Astrocyte (in vitro differentiated cells and primary cell): Measurements from ENCODE around the gene PPP2R2B. TPM values are rescaled to one million over a fixed set of nuclear protein-coding genes. Genes with fewer than 3 reads are reported as not detected.

Source experiments
- DNase-seq: peaks from one replicate; pipeline ENCODE4 v3.0.0-alpha.2; 2010; ENCODE audit warnings: low read depth
- FAIRE-seq: peaks from 2 replicates; lab custom pipeline; 2011; peaks lifted over from hg19 to GRCh38; lab: Jason Lieb, UNC
- H2AFZ ChIP-seq: 2 replicates; pipeline ENCODE4 v1.6.0; 2012; ENCODE audit warnings: low read depth, low read length, inconsistent platforms
- H3K27ac ChIP-seq: 2 replicates; pipeline ENCODE4 v1.5.1; 2011; ENCODE audit warnings: low read depth, low read length, inconsistent platforms
- H3K27me3 ChIP-seq: 2 replicates; pipeline ENCODE4 v1.6.0; 2011; ENCODE audit warnings: low read length, inconsistent platforms; ENCODE audit not compliant: insufficient read depth
- H3K36me3 ChIP-seq: 2 replicates; pipeline ENCODE4 v1.5.1; 2011; ENCODE audit warnings: low read length, inconsistent platforms; ENCODE audit not compliant: insufficient read depth
- H3K4me1 ChIP-seq: 2 replicates; pipeline ENCODE4 v1.5.1; 2011; ENCODE audit warnings: low read length, inconsistent platforms; ENCODE audit not compliant: insufficient read depth
- H3K4me2 ChIP-seq: 2 replicates; pipeline ENCODE4 v1.6.0; 2012; ENCODE audit warnings: low read length, inconsistent platforms
- H3K4me3 ChIP-seq: 2 replicates; pipeline ENCODE4 v1.5.1; 2011; ENCODE audit warnings: low read depth, mild to moderate bottlenecking, low read length, inconsistent platforms; ENCODE audit not compliant: insufficient read depth
- H3K79me2 ChIP-seq: 2 replicates; pipeline ENCODE4 v1.6.0; 2012; ENCODE audit warnings: mild to moderate bottlenecking, low read length, inconsistent platforms; ENCODE audit not compliant: insufficient read depth
- H3K9ac ChIP-seq: 2 replicates; pipeline ENCODE4 v1.6.0; 2012; ENCODE audit warnings: mild to moderate bottlenecking, low read length, inconsistent platforms
- H3K9me3 ChIP-seq: 2 replicates; pipeline ENCODE4 v1.5.1; 2012; ENCODE audit warnings: low read depth, mild to moderate bottlenecking, low read length, inconsistent platforms; ENCODE audit not compliant: insufficient read depth
- H4K20me1 ChIP-seq: 2 replicates; pipeline ENCODE4 v1.6.0; 2012; ENCODE audit warnings: low read length, inconsistent platforms; ENCODE audit not compliant: insufficient read depth
- H3K27ac Mint-ChIP-seq: one replicate; pipeline ENCODE4 v1.8.0; 2021; ENCODE audit warnings: mild to moderate bottlenecking, mixed read lengths; ENCODE audit not compliant: unreplicated experiment
- H3K27me3 Mint-ChIP-seq: one replicate; pipeline ENCODE4 v1.8.0; 2021; ENCODE audit warnings: low read depth, mixed read lengths; ENCODE audit not compliant: unreplicated experiment
- H3K36me3 Mint-ChIP-seq: one replicate; pipeline ENCODE4 v1.8.0; 2021; ENCODE audit warnings: low read depth, mixed read lengths; ENCODE audit not compliant: unreplicated experiment
- H3K4me1 Mint-ChIP-seq: one replicate; pipeline ENCODE4 v1.8.0; 2021; ENCODE audit warnings: low read depth, mixed read lengths; ENCODE audit not compliant: unreplicated experiment
- H3K4me3 Mint-ChIP-seq: one replicate; pipeline ENCODE4 v1.8.0; 2021; ENCODE audit warnings: mild to moderate bottlenecking, moderate library complexity, mixed read lengths; ENCODE audit not compliant: unreplicated experiment
- H3K9me3 Mint-ChIP-seq: one replicate; pipeline ENCODE4 v1.8.0; 2021; ENCODE audit warnings: mild to moderate bottlenecking, mixed read lengths; ENCODE audit not compliant: unreplicated experiment
- EZH2 ChIP-seq: IDR thresholded peaks from 2 replicates; pipeline ENCODE4 v1.6.1; 2012; ENCODE audit warnings: mild to moderate bottlenecking, low read length, inconsistent platforms; ENCODE audit not compliant: insufficient read depth
- total RNA-seq: library from RNA; stranded (reverse); gene quantifications from 2 replicates; pipeline ENCODE4 v1.2.1, GENCODE V29; 2021
- TF ChIP-seq, protein P1 (sequence below): IDR thresholded peaks from 2 replicates; pipeline ENCODE4 v1.5.1; 2011; ENCODE audit warnings: low read depth, mild to moderate bottlenecking, inconsistent platforms, low read length, moderate library complexity; ENCODE audit not compliant: insufficient read depth

The PPP2R2B gene
- total RNA-seq, 1 donor from 2014 or later = 5.2 TPM

DNA sequence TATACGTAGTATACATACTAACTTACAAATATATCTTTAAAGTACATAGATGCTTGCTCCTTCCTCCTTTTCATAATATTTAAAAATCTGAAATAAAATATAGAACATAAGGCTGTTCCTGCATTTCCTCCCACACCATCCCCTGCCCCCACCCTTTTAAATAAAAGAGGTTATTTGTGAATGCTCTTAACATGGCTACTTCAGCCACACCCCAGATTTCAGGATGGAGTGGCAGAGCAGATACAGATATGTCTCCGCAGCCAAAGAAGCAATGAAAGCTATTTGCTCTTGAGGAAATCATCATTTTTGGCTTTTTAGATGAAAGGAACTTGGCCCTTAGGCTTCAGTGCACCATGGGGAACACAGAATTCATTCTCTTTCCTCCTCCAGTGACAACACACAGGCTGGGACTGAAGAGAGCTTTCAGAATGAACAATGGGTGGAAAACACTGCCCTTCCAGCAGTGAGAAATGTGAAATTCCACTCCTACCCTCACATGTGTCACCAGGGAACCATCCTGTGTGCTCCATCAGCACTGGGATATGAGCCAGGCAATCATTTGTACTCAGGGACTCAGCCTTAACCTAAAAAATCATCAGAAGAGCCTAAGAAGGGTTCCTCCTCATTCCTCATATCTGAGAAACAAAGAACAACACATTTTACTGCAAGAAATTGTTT is 134.3 kb downstream of the PPP2R2B start:
- H3K79me2 ChIP-seq = no peaks in the 10 kb centered on the region
- peak; percentile 78 for FAIRE-seq

DNA sequence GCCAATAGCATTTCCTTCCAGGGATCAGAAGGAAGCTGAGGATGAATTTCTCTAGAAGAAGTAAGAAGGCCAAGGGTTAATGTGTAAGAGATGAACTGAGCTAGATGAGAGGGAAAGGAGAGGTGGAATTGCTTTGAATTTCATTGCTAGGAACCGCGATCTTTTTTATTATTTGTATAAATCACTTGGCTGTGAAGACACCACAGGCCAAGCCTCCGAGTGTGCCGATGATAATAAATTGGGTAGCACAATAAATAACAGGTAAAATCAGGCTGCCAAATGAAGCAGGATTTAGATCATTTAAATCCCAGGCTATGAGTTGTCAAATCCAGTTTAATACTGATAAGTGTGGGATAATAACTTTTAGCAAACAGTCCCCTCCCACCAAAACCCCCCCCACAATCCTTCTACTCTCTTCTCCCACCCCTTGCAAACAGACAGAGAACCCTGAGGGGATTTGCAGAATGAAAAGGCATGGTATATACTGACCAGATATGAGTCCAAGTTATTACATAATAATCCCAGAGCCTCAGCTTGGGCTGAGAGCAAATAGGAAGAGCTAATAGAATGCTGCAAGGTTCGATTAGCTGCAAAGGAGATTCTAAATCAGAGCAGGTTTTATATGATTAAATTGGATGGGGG is 143.5 kb downstream of the PPP2R2B start:
- peaks cover 27% of the 10 kb centered on the region for H3K4me1 ChIP-seq
- FAIRE-seq (no peak), DNase-seq (no peak)
- H2AFZ ChIP-seq = no peak overlapping the region
- no peaks in the 10 kb centered on the region for H3K36me3 ChIP-seq
- no peak overlapping the region for H3K4me3 ChIP-seq
- Mint-ChIP-seq H3K4me3 (no peak overlapping the region), H3K9me3 (peaks cover 10% of the 10 kb centered on the region), H3K27me3 (no peaks in the 10 kb centered on the region), H3K4me1 (peaks cover 22% of the 10 kb centered on the region), H3K36me3 (peaks cover 2% of the 10 kb centered on the region), H3K27ac (no peak overlapping the region)
- H3K79me2 ChIP-seq = no peaks in the 10 kb centered on the region
- no peak overlapping the region for H3K27ac ChIP-seq
- H3K9me3 ChIP-seq = no peaks in the 10 kb centered on the region
- no peak overlapping the region for H3K4me2 ChIP-seq
- TF ChIP-seq EZH2 = no peak
- TF ChIP-seq, protein P1, sequence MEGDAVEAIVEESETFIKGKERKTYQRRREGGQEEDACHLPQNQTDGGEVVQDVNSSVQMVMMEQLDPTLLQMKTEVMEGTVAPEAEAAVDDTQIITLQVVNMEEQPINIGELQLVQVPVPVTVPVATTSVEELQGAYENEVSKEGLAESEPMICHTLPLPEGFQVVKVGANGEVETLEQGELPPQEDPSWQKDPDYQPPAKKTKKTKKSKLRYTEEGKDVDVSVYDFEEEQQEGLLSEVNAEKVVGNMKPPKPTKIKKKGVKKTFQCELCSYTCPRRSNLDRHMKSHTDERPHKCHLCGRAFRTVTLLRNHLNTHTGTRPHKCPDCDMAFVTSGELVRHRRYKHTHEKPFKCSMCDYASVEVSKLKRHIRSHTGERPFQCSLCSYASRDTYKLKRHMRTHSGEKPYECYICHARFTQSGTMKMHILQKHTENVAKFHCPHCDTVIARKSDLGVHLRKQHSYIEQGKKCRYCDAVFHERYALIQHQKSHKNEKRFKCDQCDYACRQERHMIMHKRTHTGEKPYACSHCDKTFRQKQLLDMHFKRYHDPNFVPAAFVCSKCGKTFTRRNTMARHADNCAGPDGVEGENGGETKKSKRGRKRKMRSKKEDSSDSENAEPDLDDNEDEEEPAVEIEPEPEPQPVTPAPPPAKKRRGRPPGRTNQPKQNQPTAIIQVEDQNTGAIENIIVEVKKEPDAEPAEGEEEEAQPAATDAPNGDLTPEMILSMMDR = no peak
- H3K27me3 ChIP-seq = no peaks in the 10 kb centered on the region
- H4K20me1 ChIP-seq = no peaks in the 10 kb centered on the region
- H3K9ac ChIP-seq = no peak overlapping the region

More for the DNA sequence above, 134.3 kb downstream of the PPP2R2B start:
- Histone ChIP-seq H3K9me3 (no peaks in the 10 kb centered on the region), H3K4me3 (no peak overlapping the region), H3K4me2 (peak overlapping the region; percentile 59), H3K36me3 (no peaks in the 10 kb centered on the region), H2AFZ (peak overlapping the region; percentile 69), H3K27ac (peak overlapping the region; percentile 68), H3K4me1 (peaks cover 11% of the 10 kb centered on the region), H3K9ac (peak overlapping the region; percentile 38), H4K20me1 (no peaks in the 10 kb centered on the region), H3K27me3 (no peaks in the 10 kb centered on the region)
- DNase-seq = peak; percentile 91
- H3K27me3 Mint-ChIP-seq = no peaks in the 10 kb centered on the region
- H3K4me3 Mint-ChIP-seq = no peak overlapping the region
- peaks cover 4% of the 10 kb centered on the region for H3K9me3 Mint-ChIP-seq
- TF ChIP-seq, protein P1 = no peak
- TF ChIP-seq EZH2 = no peak
- H3K27ac Mint-ChIP-seq = peak overlapping the region; percentile 68
- H3K4me1 Mint-ChIP-seq = peaks cover 6% of the 10 kb centered on the region
- no peaks in the 10 kb centered on the region for H3K36me3 Mint-ChIP-seq

DNA sequence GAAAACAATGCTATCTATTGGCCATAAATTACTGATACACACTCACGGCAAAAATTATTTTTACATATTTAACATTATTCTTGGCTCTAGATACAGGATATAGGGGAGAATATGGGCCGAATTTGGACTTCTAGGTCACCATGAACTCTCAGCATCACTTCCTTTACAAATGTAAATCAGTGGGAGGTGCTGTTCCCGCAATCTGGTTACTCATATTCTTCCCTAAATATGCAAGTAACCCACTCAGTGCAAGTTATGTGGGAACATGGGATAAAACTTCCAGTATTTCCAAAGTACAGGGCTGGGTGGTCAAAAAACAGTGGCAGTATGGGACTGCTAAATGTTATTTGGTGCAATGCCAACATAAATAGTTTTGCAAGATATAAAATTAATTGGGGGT is 145.6 kb downstream of the PPP2R2B start:
- H3K27ac ChIP-seq = peak overlapping the region; percentile 86
- no peaks in the 10 kb centered on the region for H3K27me3 ChIP-seq
- H3K4me3 ChIP-seq = peak overlapping the region; percentile 13
- TF ChIP-seq, protein P1 = no peak
- TF ChIP-seq EZH2 = no peak
- Mint-ChIP-seq H3K9me3 (peaks cover 19% of the 10 kb centered on the region), H3K27me3 (no peaks in the 10 kb centered on the region), H3K27ac (no peak overlapping the region), H3K4me3 (no peak overlapping the region), H3K4me1 (peaks cover 22% of the 10 kb centered on the region), H3K36me3 (peaks cover 10% of the 10 kb centered on the region)
- peak overlapping the region; percentile 77 for H3K4me2 ChIP-seq
- no peak overlapping the region for H2AFZ ChIP-seq
- H3K4me1 ChIP-seq = peaks cover 27% of the 10 kb centered on the region
- peak overlapping the region; percentile 29 for H3K9ac ChIP-seq
- no peaks in the 10 kb centered on the region for H3K79me2 ChIP-seq
- no peak for FAIRE-seq
- DNase-seq = peak; percentile 71
- peaks cover 4% of the 10 kb centered on the region for H3K9me3 ChIP-seq
- H3K36me3 ChIP-seq = no peaks in the 10 kb centered on the region
- H4K20me1 ChIP-seq = no peaks in the 10 kb centered on the region
